GM19468 (cell line): ENCODE data around the gene KLK5.
A peak's percentile ranks its signal among the peaks of the same experiment; 100 is the strongest.

ENCODE experiments used
- ATAC-seq: cut with Tn5 transposase; IDR thresholded peaks from one replicate; pipeline ENCODE4 v1.9.1; 2021; ENCODE audit warnings: mild to moderate bottlenecking, moderate library complexity, moderate number of reproducible peaks; ENCODE audit not compliant: unreplicated experiment; ENCODE audit errors: extremely low read depth

Gene KLK5

DNA sequence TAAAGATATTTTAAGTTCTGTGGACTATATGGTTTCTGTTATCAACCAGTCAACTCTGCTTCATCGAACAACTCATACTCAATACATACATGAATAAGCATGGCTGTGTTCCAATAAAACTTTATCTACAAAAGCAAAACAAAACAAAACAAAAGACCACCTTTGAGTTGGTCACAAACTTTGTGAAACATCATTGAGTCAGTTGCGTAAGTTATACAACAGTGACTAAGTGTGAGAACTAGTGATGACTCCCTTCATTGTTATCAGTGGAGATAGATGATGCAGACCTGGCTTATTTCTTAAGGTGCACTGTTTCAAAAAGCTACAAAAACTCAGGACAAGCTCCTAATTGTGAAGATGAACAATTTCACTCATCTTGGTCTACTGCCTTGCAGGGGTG lies 27.1 kb downstream of the KLK5 start:
- ATAC-seq, result no peak

DNA sequence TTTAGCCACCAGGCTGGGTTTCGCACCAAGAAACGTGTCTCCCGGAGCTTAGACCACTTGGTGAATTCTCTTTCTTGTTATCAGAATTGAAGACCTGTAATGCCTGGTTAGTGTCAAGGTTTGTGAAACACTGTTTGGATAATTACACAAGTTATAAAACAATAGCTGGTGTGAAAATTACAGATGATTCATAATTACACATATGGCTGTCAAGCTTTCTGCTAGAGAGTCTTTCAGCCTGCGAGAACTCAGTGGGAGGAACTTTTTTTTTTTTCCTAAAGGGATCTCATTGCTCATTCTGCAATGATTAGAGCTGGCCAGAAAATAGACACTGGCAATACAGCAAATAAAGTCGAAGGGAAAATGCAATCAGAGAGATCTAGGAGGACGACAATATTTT lies 28.3 kb downstream of the KLK5 start:
- no peak for ATAC-seq

DNA sequence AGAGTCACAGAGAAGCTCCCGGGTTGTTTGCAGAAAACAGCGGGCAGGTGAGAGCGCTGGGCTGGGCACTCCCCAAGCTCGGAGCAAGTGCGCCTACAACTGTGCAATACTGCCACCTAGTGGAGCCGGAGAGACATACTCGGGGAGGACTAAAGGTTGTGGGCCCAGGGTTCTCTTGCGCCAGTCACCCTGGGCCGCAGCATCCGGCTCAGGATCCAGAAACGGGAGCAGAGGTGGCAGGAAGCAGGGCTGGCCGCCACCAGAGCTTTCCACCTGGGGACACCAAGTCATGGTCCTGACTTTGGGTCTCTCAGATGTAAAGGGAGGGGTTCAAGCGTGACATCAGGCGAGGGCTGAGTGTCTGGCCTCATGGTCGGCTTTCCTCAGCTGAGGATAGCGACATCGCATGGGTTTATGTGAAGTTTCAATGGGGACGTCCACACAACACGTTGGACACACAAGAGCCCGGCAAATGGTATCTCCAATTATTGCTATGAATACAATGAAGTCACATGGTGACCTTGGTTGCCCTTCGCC lies 30.5 kb downstream of the KLK5 start:
- ATAC-seq, result no peak

DNA sequence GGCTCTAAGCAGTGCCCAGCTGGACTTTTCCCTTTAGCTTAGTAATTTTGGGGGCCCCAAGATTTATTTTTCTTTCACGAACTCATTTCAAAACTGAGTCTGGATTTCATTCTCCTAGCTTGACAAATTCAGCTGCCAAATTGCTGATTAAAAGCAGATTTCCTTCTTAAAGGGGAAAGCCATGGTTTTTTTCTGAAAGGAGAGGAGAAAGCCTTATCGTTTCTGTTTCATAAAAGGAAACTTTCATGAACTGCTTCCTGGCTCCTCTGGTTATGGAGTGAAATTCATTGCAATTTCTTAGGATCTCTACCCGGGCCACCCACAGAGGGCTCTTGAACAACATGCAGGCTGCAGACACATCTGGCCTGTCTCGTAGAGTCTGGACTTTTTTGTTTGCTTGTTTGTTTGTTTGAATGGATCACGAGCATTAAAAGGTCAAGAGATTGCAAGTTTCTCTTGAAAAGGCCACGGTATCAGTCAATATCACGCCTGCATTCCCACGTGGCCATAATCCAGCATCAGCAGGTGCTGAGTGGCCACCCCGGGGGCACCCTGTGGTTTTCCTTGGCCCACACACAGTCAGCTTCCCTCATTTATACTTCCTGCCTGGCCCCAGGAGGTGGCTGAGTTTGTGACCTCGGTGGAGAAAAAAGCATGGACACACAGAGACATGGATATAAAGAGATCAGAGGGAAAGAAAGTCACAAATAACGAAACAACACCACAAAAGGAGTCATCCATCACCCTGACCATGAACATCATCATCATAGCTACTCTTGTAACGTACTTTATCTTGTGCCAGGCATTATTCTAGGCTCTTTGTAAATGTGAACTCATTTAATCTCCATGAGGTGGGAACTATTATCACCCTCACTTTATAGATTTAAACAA lies 31.2 kb downstream of the KLK5 start:
- ATAC-seq, result no peak

DNA sequence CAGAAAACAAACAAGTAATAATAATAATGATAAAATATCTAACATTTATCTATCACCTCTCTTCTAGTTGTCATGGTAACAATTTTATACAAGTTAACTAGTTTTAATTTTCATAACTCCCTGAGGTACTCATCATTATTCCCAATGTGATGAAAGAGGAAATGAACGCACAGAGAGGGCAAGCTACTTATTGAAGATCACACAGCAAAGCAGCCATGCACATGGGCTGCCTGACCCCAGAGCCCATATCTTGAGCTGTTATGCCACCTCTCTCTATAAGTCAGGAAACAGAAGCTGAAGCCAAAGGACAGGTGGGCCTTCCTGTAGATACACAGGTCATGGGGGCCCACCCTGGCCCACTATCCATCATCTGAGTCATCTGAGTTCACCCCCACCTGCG lies 36.8 kb downstream of the KLK5 start:
- ATAC-seq, result no peak

DNA sequence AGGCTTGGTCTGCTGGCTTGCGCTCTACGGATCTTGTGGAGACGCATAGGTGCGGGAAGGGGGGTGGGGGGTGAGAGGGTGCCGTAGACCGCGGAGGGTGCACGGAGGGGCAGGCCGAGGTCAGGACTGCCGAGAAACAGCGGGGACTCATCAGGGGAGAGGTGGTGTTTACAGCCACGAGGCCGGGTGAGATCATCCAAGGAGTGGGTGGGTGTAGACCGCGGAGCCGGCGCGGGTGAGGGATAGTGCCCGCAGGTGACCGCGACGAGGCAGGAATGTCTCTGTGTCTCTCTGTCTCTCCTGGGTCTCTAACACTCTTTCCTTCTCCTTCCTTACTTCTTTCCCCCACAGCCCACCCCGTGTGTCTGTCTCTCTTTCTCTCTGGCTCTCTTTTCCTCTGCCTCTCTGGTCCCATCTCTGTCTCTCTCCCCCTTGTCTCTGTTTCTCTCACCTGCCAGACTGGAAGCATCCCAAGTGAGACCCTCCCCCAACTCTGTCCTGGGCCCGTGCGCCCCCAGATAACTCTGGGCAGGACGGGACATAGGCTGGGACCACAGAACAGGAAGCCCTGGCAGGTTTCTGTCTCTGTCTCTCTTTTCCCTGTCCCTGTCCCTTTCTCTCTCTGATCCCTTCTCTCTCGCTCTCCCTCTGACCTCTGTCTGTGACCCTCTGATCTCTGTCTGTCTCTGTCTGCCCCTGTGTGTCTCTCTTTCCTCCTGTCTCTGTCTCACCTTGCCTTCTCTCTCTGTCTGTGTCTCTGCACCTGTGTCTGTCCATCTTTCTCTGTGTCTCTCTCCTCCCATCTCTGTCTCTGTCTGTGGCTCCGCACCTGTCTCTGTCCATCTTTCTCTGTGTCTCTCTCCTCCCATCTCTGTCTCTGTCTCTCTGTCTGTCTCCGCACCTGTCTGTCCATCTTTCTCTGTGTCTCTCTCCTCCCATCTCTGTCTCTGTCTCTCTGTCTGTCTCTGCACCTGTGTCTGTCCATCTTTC lies 39.8 kb downstream of the KLK5 start:
- no peak for ATAC-seq

DNA sequence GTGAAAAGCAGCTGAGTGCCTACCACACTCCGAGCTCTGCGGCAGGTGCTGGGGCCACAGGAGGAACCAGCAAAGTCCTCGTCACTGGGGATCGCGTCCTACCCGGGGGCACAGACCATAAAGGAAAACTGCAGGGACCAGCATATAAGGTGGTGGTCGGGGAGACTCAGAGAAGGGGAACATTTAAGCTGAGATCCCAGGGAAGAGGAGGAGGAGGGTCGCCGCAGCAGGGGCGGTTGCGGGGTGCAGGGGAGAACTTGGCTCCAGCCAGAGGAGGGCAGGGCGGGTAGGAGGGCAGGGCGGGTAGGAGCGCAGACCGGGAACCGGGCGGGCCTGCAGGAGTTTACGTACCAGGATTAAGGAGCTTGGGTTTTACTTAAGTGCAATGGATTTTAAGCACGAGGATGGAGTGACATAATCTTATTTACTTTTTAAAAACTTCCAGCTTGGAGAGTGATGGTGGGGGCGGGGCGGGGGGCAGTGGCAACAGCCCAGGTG lies 40.7 kb downstream of the KLK5 start:
- no peak for ATAC-seq

DNA sequence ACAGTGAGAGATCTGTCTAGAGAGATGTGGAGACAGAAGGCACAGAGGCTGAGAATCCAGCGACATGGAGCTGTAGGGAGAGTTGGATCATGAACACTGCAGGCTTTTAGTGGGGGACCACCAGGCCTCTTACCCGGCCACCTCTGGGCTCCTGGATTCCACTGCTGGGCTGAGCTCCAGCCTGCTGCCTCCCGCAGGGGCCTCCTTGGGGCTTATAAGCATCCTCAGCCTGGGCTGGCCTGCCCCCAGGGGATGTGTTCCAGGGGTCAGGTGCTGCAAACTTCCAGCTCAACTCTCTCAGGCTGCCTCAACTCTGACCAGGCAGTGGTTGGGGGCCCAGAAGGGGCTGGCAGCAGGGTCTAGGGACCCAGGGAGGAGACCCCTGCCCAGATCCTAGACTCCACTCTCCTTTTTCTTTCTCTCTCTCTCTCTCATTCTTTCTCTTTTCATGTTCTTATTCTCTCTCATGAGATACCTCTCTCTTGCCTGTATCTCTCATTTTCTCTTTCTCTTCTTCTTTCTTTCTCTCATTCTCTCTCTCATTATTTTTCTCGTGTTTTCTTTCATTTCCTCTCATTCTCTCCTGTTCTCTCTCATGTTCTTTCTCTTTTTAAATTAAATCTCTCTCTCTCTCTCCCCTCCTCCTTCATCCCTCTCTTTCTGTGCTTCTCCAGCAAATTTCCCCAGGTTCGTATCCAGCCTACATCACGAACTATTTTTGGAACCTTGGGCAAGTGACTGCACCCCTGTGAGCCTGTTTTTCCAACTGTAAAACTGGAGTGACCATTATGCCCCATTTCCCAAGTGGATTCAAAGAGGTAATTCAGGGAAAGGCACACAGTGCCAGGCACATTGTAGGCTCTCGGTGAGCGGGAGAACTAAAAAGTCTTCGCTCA lies 41.4 kb downstream of the KLK5 start, which contains the start of gene KLK4:
Gene KLK4 (minus strand): TSS at position 190 of the 896 bp plus-strand sequence. CDS start 657 bp downstream, outside the sequence.
- ATAC-seq, result no peak

DNA sequence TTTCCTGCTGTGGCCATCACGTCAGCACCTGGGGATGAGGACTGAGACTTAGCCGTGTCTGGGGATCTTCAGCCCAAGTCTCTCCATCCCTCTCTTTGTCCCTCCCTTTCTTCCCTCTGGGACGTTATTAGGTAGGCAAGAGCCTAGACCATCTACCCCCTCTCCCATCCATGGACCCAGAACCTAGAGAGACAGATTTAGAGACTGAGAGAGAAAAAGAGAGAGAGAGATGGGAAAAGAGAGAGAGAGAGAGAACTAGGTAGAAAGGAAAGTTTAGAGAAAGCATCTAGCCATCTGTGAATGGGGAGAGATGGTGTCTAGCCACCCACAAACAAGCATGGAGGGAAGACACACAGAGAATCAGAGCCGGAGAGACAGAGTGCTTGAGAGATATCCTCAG lies 42.1 kb downstream of the KLK5 start:
- no peak for ATAC-seq

DNA sequence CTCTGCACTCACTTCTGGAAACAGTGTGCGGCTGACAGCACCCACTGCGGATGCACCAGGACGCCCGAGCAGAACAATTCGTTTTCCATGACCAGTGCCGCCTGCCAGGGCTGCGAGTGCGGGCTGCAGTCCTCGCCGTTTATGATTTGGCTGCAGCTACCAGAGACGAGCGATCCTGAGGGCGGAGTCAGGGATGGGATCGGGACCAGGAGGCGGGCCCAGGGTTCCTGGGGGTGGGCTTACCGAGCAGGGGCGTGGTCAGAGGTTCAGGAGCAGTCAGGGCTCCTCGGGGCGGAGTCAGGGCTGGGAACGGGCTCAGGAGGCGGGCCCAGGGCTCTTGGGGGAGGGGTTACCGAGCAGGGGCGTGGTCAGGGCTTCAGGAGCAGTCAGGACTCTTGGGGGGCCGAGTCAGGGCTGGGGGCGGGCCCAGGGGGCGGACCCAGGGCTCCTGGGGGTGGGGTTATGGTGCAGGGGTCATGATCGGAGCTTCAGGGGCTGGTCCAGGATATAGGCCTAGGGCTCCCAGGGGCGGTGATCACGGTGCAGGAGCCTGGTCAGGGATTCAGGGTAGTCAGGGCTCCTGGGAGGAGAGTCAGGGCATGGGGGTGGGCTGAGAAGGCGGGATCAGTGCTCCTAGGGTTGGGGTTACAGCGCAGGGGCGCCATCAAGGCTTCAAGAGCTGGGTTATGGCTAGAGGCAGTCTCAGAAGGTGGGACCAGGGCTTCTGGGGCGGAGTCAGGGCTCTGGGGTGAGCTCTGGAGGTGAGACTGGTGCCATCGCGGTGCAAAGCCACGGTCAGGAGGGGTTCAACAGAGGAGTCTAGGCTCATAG lies 43.4 kb downstream of the KLK5 start:
- no peak for ATAC-seq

DNA sequence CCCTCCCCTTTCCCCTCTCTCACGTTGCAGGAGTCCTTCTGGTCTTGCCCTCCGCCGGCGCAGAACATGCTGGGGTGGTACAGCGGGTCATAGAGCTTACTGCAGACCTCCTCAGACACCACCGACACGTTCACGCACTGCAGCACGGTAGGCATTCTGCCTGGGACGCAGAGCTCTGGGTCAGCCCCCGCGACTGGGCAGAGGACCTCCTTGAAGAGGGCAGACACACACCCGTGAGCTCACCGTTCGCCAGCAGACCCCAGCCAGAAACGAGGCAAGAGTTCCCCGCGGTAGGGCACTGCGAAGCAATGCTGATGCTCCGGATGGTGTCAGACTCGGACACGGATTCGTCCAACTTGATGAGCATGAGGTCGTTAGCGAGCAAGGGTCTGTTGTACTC lies 44.5 kb downstream of the KLK5 start:
- ATAC-seq, result no peak

DNA sequence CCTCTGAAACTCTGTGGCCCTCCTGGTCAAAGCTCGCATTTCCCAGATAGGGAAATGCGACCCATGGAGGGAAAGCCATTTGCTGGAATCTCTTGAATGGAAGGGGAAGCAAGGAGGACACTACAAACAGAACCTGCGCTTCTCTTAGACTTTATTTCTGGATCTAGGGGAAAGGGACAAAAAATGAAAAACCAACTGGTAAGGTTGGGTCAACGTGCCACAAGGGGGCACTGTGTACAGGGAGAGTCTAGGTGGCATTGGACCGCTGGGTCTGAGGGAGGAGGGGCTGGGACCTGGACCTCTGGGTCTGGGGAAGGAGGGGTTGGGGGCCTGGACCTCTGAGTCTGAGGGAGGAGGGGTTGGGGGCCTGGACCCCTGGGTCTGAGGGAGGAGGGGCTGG lies 46.6 kb downstream of the KLK5 start:
- no peak for ATAC-seq

DNA sequence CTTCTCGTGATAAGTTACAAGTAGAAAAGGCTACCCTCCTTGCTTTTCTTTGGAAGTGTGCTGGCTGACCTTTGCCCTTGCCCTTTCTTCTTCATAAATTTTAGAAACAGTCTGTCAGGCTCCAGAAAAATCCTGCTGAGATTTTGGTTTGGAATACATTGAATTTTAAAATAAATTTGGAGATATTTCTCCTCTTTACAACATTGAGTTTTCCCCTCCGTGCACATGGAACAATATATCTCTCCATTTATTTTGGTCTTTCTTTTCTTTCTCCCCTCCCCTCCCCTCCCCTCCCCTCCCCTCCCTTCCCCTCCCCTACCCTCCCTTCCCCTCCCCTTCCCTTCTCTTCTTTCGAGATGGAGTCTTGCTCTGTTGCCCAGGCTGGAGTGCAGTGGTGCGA lies 50.2 kb downstream of the KLK5 start:
- ATAC-seq, result no peak

DNA sequence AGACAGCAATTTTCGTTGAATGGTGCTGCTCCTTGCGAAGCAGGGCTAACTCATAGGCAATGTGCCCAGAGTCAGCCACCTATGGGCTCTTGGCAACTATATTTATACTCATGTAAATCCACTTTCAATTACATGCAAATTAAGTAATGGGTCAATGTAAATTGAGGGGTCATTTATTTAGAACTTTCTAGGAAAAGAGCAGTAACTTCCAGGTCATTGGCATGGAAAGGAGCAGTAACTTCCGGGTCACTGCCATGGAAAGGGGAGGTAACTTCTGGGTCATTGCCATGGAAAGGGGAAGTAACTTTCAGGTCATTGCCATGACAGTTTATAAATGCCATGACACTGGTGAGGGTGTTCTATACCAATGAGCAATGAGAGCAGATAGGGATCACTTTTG lies 53.3 kb downstream of the KLK5 start:
- no peak for ATAC-seq

DNA sequence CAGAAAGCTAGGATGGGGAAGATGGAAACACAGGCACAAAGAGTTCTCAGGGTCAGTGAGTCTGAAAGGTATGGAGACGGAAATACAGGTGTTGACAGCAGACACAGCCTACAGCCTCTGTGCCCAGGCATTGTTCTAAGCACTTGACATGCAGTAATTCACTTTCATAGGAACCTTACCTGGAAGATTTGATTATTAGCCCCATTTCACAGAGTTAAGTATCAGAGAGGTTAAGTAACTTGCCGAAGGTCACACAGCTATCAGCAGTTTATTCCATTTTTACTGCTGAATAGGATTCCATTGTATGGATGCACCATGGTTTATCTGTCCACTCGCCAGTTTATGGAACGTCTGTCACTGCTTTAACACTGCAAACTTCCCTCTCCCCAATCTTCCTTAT lies 54.8 kb downstream of the KLK5 start:
- no peak for ATAC-seq

DNA sequence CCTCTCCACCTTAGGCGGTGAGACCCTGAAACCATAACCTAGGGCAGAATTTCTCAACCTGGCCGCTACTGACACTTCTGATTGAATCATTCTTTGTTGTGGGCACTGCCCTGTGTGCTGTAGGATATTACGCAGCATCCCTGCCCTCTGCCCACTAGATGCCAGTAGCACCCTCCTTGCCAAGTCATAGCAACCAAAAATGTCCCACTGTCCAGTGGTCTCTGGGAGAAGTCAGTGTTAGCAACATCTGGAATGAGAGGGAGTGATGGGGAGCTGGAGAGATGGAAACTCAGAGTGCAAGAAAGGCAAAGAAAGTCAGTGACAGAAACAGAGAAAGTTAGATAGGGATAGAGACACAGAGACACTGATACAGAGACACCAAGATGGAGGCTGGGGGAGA lies 55.2 kb downstream of the KLK5 start:
- ATAC-seq, result no peak

DNA sequence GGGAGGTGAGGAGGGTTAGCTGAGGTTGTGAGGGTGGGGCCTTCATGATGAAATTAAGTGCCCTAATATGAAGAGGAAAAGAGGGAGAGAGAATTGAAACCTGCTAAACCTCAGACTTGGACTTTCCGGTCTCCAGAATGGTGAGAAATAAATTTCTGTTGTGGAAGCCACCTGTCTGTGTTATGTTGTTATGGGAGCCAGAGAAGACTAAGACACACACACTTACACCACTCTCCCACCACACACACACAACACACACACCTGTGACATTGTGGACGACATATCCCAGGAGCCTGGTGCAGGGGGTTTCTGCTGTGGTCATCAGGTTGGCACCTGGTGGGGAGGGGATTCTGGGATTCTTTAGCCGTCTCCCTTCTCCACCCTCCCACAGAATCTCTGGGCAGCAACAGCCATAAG lies 55.6 kb downstream of the KLK5 start:
- ATAC-seq, result no peak

DNA sequence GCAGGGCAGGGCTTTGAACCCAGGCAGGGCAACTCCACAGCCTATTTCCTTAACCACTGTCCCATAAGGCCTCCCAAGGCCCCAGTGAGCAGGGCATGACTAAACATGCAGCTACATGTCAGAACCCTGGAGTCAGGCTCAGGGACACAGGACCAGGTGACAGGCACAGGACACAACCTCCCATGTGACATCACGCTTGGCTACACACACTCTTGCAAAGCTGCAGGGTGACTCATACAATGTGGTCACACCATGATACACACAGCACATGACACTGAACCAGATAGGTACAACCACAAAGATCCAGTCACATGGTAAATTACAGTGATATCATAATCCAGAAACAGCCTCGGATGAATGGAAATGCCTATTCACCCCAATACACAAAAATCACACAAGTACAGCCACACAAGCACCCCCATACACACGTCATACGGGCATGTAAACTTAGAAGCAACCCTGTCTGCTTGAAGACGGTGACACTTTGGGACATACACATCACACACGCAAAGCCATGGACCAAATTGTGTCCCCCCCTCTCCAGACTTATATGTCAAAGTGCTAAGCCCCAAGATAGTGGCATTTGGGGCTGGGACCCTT lies 56.1 kb downstream of the KLK5 start:
- peak; percentile 42 for ATAC-seq
